ENCODE measurements around the gene GRPR. TPM values are rescaled to one million over a fixed set of nuclear protein-coding genes. Genes with fewer than 3 reads are reported as not detected.

GRPR gene
- total RNA-seq, 1 experiment from 2014 or later = 28.8 TPM

DNA sequence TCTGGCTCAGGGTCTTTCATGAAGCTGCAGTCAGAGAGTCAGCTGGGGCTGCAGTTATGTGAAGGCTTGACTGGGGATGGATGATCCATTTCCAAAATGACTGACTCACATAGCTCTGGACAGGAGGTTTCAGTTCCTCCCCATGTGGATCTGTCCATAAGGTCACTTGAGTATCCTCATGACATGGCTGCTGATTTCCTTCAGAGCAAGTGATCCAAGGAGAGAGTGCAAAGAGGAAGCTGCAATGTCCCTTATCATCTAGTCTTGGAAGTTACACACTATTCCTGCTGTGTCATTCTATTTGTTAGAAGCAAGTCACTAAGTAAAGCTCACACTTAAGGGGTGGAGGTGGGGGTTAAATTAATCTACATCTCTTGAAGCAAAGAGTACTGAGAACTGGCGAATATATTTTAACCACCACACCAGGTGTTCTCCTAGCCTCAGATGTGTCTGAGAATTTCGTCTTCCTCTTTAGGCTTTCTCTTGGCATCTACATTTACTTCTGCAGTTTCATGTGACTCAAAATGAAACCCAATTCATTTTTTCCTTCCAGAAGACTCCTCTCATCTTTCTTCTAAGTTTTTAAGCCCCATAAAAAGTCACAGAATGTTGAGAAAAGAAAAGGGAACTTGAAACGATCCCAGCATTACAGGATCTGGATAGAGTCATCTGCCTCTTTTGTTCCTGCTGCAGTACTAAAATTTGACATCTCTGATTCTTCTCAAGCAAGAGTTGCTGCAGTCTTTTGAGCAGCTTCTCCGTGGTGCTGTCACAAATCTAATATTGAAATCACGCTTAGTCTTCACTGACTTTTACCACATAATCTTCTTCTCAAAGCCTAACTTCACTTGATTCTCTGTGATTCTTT is 3.8 kb upstream of the GRPR start:
- no peak overlapping the region for H3K9ac ChIP-seq (ENCODE audit: extremely low read depth, insufficient read length, low read length)
- no peak overlapping the region for H4K8ac ChIP-seq (replicated peaks; ENCODE audit: insufficient read length, low read depth, low read length)
- H3K18ac ChIP-seq (ENCODE audit: insufficient read length, low read depth, low read length) = no peak overlapping the region
- no peak overlapping the region for H3K4me2 ChIP-seq (ENCODE audit: insufficient read depth, insufficient read length, low read length)
- H3K79me1 ChIP-seq (ENCODE audit: insufficient read depth, low read depth, low read length, poor library complexity, severe bottlenecking) = no peaks in the 10 kb centered on the region
- Mint-ChIP-seq H3K4me3 (no peak overlapping the region), H3K27ac (no peak overlapping the region; a peak in 1 of 7 replicates), H3K9me3 (peaks cover 28 to 33% of the 10 kb centered on the region in 2 experiments), H3K4me1 (peaks cover 22 to 31% of the 10 kb centered on the region in 2 experiments), H3K36me3 (ENCODE audit: insufficient read depth in 1 of 3, low read depth in 3 of 3) (peaks cover 23 to 39% (median 35%) of the 10 kb centered on the region in 3 experiments), H3K27me3 (ENCODE audit: low read depth) (no peaks in the 10 kb centered on the region; the same call in 1 of the 2 replicates)
- no peak overlapping the region for H4K91ac ChIP-seq (ENCODE audit: insufficient read length, low read depth, low read length)
- H2BK20ac ChIP-seq (ENCODE audit: low read depth, low read length, poor library complexity, severe bottlenecking) = no peak overlapping the region
- WGBS (ENCODE audit: extremely low coverage, insufficient read length, low lambda C conversion rate) = no CpG with 5 or more reads among the region's 5 CpGs
- no peak overlapping the region for H3K14ac ChIP-seq (ENCODE audit: insufficient read depth, low read length)
- H3K23me2 ChIP-seq (ENCODE audit: insufficient read length, low read depth, low read length, poor library complexity, severe bottlenecking) = no peaks in the 10 kb centered on the region
- H2BK120ac ChIP-seq (ENCODE audit: low read depth, low read length, poor library complexity, severe bottlenecking) = no peak overlapping the region
- H3K4ac ChIP-seq (ENCODE audit: low read depth, low read length) = no peak overlapping the region
- H2BK5ac ChIP-seq (ENCODE audit: insufficient read length, low read length) = no peak overlapping the region
- H3K4me1 ChIP-seq (ENCODE audit: insufficient read depth, low read length) = peaks cover 2% of the 10 kb centered on the region; the same call in 1 of the 2 replicates
- no peak overlapping the region for H3K23ac ChIP-seq (ENCODE audit: insufficient read length, low read depth, low read length)
- no peaks in the 10 kb centered on the region for H3K27me3 ChIP-seq (ENCODE audit: insufficient read depth, low read length)
- H3K56ac ChIP-seq (ENCODE audit: insufficient read length, low read depth, low read length) = no peak overlapping the region
- no peak overlapping the region for H2AK5ac ChIP-seq (ENCODE audit: insufficient read length, low read length)
- no peak for TF ChIP-seq CTCF (conservative IDR thresholded peaks at IDR 0.05)
- H2BK12ac ChIP-seq (ENCODE audit: insufficient read length, low read depth, low read length) = no peak overlapping the region
- no peak overlapping the region for H2BK15ac ChIP-seq (ENCODE audit: low read depth, low read length)
- H4K20me1 ChIP-seq (ENCODE audit: control insufficient read depth, insufficient read depth, insufficient read length) = no peaks in the 10 kb centered on the region
- DNase-seq = no peak
- H3K79me2 ChIP-seq (ENCODE audit: insufficient read depth, low read length) = peaks cover 9% of the 10 kb centered on the region
- H3K27ac ChIP-seq (ENCODE audit: insufficient read length, low read depth, low read length) = no peak overlapping the region
- no peak overlapping the region for H4K5ac ChIP-seq (ENCODE audit: insufficient read length, low read depth, low read length)
- H3K9me3 ChIP-seq (ENCODE audit: control insufficient read depth, low read depth, low read length) = peaks cover 6% of the 10 kb centered on the region
- no peak overlapping the region for H3T11ph ChIP-seq (ENCODE audit: low read length)
- no peak overlapping the region for H2AFZ ChIP-seq (ENCODE audit: low read length)
